SK-N-SH treated with all-trans-retinoic acid at 6 μM for 48 hours (cell line): ENCODE data around the gene DMD.

Source experiments
- ATAC-seq: fragments of 200-7000 bp; cut with Tn5 transposase; 3 replicates; pipeline ENCODE4 v1.9.1; 2020; ENCODE audit warnings: mild to moderate bottlenecking, moderate library complexity
- ARNTL ChIP-seq: fragments of 450-650 bp; formaldehyde crosslinking; IDR thresholded peaks from 2 replicates; pipeline ENCODE4 v1.5.0; 2020; ENCODE audit warnings: low read depth, mild to moderate bottlenecking, moderate library complexity, borderline replicate concordance
- BACH2 ChIP-seq: fragments of 250-450 bp; sonication (Bioruptor Pico); IDR thresholded peaks from 2 replicates; pipeline ENCODE4 v1.9.0; 2021; ENCODE audit warnings: mild to moderate bottlenecking, borderline replicate concordance
- CSDC2 ChIP-seq: fragments of 250-450 bp; sonication (Bioruptor Pico); IDR thresholded peaks from 2 replicates; pipeline ENCODE4 v1.5.0; 2020; ENCODE audit warnings: mild to moderate bottlenecking, moderate library complexity
- ESRRG ChIP-seq: fragments of 250-450 bp; sonication (Bioruptor Pico); IDR thresholded peaks from 2 replicates; pipeline ENCODE4 v1.6.1; 2021; ENCODE audit warnings: mild to moderate bottlenecking
- GLIS3 ChIP-seq: fragments of 250-450 bp; sonication (Bioruptor Pico); IDR thresholded peaks from 2 replicates; pipeline ENCODE4 v1.5.0; 2020; ENCODE audit warnings: mild to moderate bottlenecking, moderate library complexity
- ISL1 ChIP-seq: fragments of 250-450 bp; sonication (Bioruptor Pico); IDR thresholded peaks from 2 replicates; pipeline ENCODE4 v2.1.2; 2022; ENCODE audit warnings: mild to moderate bottlenecking, moderate library complexity
- OSR1 ChIP-seq: fragments of 250-450 bp; sonication (Bioruptor Pico); IDR thresholded peaks from 2 replicates; pipeline ENCODE4 v1.8.0; 2022; ENCODE audit warnings: moderate library complexity, mild to moderate bottlenecking, inconsistent platforms
- PPARA ChIP-seq: fragments of 250-450 bp; sonication (Bioruptor Pico); IDR thresholded peaks from 2 replicates; pipeline ENCODE4 v1.5.0; 2020; ENCODE audit warnings: mild to moderate bottlenecking, borderline replicate concordance
- RARB ChIP-seq: fragments of 250-450 bp; sonication (Bioruptor Pico); IDR thresholded peaks from 2 replicates; pipeline ENCODE4 v1.8.0; 2021; ENCODE audit warnings: mild to moderate bottlenecking, moderate library complexity
- SNAI2 ChIP-seq: fragments of 250-450 bp; sonication (Bioruptor Pico); IDR thresholded peaks from 2 replicates; pipeline ENCODE4 v1.5.0; 2020; ENCODE audit warnings: mild to moderate bottlenecking, moderate library complexity
- TCF4 ChIP-seq: fragments of 250-450 bp; sonication (Bioruptor Pico); IDR thresholded peaks from 2 replicates; pipeline ENCODE4 v1.8.0; 2021; ENCODE audit warnings: mild to moderate bottlenecking, moderate library complexity, borderline replicate concordance
- TOX ChIP-seq: fragments of 250-450 bp; sonication (Bioruptor Pico); IDR thresholded peaks from 2 replicates; pipeline ENCODE4 v1.8.0; 2021; ENCODE audit warnings: mild to moderate bottlenecking, moderate library complexity, borderline replicate concordance
- ZC3H10 ChIP-seq: fragments of 250-450 bp; sonication (Bioruptor Pico); IDR thresholded peaks from 2 replicates; pipeline ENCODE4 v1.5.1; 2021; ENCODE audit warnings: mild to moderate bottlenecking, moderate library complexity
- ZFP3 ChIP-seq: fragments of 250-450 bp; sonication (Bioruptor Pico); IDR thresholded peaks from 2 replicates; pipeline ENCODE4 v1.5.0; 2020; ENCODE audit warnings: mild to moderate bottlenecking, moderate library complexity
- ZFP30 ChIP-seq: fragments of 450-650 bp; formaldehyde crosslinking; IDR thresholded peaks from 2 replicates; pipeline ENCODE4 v1.5.0; 2022; ENCODE audit warnings: mild to moderate bottlenecking, moderate library complexity
- ZNF565 ChIP-seq: fragments of 450-650 bp; formaldehyde crosslinking; conservative IDR thresholded peaks from 2 replicates; pipeline ENCODE4 v1.5.0; 2020; ENCODE audit warnings: low read depth, mild to moderate bottlenecking, moderate library complexity
- ZNF70 ChIP-seq: fragments of 450-650 bp; formaldehyde crosslinking; IDR thresholded peaks from 2 replicates; pipeline ENCODE4 v1.5.0; 2020; ENCODE audit warnings: mild to moderate bottlenecking, moderate library complexity
- ZNF8 ChIP-seq: fragments of 450-650 bp; formaldehyde crosslinking; IDR thresholded peaks from 2 replicates; pipeline ENCODE4 v1.5.0; 2020; ENCODE audit warnings: mild to moderate bottlenecking, moderate library complexity
- TF ChIP-seq, protein P1 (sequence below): fragments of 250-450 bp; sonication (Bioruptor Pico); IDR thresholded peaks from 2 replicates; pipeline ENCODE4 v1.5.1; 2021; ENCODE audit warnings: mild to moderate bottlenecking, moderate library complexity
- TF ChIP-seq, protein P2 (sequence below): fragments of 250-450 bp; sonication (Bioruptor Pico); IDR thresholded peaks from 2 replicates; pipeline ENCODE4 v1.8.0; 2020; ENCODE audit warnings: mild to moderate bottlenecking, moderate library complexity, borderline replicate concordance
- TF ChIP-seq, protein P3 (sequence below): fragments of 250-450 bp; sonication (Bioruptor Pico); IDR thresholded peaks from 2 replicates; pipeline ENCODE4 v1.5.1; 2020; ENCODE audit warnings: low read depth, mild to moderate bottlenecking, moderate library complexity

DMD gene

DNA sequence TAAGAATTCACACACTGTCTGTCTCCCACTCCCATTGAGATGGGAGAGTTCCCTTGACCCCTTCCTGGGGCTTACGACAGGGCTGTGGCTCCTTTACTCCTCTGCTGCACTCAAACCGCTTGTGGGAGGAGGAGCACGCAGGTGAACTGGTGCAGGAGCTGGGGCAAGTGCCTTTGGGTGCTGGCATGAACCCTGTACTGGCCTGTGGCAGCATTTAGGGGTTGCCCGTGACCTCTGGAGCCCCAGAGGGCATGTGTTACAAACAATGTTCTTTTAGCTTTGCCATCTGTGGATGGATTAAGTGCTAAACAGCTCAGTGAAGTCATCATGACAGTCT, 2117.7 kb downstream of the DMD start:
- ATAC-seq, result no peak
- TF ChIP-seq ZNF565 (CRISPR knock-in tag) (no peak), ZNF8 (no peak), RARB (CRISPR knock-in tag) (no peak), TCF4 (CRISPR knock-in tag) (no peak), ISL1 (no peak), ZC3H10 (no peak)
- TF ChIP-seq, protein P1, sequence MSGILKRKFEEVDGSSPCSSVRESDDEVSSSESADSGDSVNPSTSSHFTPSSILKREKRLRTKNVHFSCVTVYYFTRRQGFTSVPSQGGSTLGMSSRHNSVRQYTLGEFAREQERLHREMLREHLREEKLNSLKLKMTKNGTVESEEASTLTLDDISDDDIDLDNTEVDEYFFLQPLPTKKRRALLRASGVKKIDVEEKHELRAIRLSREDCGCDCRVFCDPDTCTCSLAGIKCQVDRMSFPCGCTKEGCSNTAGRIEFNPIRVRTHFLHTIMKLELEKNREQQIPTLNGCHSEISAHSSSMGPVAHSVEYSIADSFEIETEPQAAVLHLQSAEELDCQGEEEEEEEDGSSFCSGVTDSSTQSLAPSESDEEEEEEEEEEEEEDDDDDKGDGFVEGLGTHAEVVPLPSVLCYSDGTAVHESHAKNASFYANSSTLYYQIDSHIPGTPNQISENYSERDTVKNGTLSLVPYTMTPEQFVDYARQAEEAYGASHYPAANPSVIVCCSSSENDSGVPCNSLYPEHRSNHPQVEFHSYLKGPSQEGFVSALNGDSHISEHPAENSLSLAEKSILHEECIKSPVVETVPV (CRISPR knock-in tag), result no peak
- TF ChIP-seq, protein P2, sequence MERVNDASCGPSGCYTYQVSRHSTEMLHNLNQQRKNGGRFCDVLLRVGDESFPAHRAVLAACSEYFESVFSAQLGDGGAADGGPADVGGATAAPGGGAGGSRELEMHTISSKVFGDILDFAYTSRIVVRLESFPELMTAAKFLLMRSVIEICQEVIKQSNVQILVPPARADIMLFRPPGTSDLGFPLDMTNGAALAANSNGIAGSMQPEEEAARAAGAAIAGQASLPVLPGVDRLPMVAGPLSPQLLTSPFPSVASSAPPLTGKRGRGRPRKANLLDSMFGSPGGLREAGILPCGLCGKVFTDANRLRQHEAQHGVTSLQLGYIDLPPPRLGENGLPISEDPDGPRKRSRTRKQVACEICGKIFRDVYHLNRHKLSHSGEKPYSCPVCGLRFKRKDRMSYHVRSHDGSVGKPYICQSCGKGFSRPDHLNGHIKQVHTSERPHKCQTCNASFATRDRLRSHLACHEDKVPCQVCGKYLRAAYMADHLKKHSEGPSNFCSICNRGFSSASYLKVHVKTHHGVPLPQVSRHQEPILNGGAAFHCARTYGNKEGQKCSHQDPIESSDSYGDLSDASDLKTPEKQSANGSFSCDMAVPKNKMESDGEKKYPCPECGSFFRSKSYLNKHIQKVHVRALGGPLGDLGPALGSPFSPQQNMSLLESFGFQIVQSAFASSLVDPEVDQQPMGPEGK (CRISPR knock-in tag), result no peak
- TF ChIP-seq, all 23 proteins: peak for 0

DNA sequence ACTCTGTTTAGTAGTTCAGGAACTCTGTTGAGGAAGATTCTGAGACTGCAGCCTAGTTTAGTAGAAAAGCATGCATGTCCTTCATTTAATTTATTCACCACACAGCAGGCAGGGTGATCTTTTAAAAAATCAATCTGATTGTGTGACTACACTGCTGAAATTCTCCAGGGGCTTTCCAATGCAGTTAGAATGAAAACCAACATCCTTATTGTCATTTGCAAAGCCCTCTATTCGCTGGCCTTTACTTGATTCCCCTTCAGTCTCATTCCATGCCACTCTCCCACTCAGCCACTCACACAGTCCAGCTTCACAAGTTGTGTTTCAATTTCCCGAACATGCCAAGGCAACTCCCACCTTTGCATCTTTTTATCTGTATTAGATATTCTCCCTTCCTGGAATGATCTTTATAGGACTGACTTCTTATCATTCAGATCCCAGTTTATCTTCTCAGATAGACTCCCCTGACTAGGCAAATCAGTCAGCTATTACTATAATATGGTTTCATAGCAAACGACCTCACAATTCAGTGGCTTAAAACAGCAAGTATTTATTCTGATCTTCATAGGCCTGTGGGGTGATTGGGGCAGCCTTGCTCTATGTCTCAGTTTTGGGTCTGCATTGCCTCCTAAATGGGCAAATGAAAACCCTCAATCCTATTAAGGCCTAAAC, 2118.2 kb downstream of the DMD start:
- no peak for ATAC-seq
- TF ChIP-seq SNAI2 (CRISPR knock-in tag), result no peak
- TF ChIP-seq TOX, result no peak
- TF ChIP-seq TCF4 (CRISPR knock-in tag), result no peak
- TF ChIP-seq, protein P2 (CRISPR knock-in tag), result no peak
- TF ChIP-seq ZFP3, result no peak
- no peak for TF ChIP-seq CSDC2 (CRISPR knock-in tag)
- no peak for TF ChIP-seq ZNF70 (CRISPR knock-in tag)
- TF ChIP-seq ZC3H10, result no peak
- TF ChIP-seq, protein P3, sequence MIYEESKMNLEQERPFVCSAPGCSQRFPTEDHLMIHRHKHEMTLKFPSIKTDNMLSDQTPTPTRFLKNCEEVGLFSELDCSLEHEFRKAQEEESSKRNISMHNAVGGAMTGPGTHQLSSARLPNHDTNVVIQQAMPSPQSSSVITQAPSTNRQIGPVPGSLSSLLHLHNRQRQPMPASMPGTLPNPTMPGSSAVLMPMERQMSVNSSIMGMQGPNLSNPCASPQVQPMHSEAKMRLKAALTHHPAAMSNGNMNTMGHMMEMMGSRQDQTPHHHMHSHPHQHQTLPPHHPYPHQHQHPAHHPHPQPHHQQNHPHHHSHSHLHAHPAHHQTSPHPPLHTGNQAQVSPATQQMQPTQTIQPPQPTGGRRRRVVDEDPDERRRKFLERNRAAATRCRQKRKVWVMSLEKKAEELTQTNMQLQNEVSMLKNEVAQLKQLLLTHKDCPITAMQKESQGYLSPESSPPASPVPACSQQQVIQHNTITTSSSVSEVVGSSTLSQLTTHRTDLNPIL (CRISPR knock-in tag), result no peak
- TF ChIP-seq ZNF565 (CRISPR knock-in tag), result no peak
- no peak for TF ChIP-seq ISL1
- TF ChIP-seq PPARA, result no peak
- no peak for TF ChIP-seq OSR1
- TF ChIP-seq BACH2 (CRISPR knock-in tag), result no peak
- TF ChIP-seq, all 23 proteins: peak for 0

DNA sequence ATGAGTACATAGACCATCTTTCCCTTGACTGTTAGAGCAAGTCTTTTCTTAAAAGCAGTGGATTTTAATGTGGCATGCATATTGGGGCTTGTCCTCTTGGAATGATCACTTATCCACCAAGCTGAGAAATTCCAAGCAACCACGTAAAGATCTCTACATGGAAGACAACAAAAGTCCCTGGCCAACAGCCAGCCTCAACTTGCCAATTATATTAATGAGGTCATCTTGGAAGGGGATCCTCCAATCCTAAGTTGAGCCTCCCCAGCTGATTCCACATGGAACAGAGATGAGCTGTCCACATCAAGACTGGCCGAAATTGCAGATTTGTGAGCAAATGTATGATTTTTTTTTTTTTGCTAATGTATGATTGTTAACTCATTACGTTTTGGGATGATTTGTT, 2118.9 kb downstream of the DMD start:
- ATAC-seq, result no peak
- TF ChIP-seq ESRRG (CRISPR knock-in tag) (no peak), ZFP30 (CRISPR knock-in tag) (no peak), TCF4 (CRISPR knock-in tag) (no peak), ZC3H10 (no peak), ZFP3 (no peak), ZNF565 (CRISPR knock-in tag) (no peak), TOX (no peak), PPARA (no peak), GLIS3 (no peak), SNAI2 (CRISPR knock-in tag) (no peak), ARNTL (no peak), OSR1 (no peak), CSDC2 (CRISPR knock-in tag) (no peak), ZNF8 (no peak)
- TF ChIP-seq, protein P1 (CRISPR knock-in tag), result no peak

DNA sequence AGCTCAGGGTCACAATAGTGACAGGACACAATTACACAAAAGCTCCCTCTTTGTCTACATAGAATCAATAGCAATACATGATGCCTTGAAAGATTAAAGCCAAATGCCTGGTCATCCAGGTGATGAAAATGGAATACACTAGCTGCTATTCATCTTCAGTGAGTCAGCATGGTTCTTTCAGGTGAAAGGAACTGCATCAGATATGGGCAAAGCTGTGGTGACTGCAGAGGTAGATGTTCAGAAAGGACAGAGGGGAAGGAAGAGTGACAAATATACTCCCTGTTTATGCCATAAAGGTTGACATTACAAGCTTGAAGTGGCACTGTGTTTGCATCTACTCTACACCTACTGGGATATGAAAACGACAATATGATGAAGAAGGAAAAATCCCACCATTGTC, 2119.5 kb downstream of the DMD start:
- TF ChIP-seq, protein P3 (CRISPR knock-in tag), result no peak
- no peak for TF ChIP-seq CSDC2 (CRISPR knock-in tag)
- no peak for TF ChIP-seq OSR1
- no peak for TF ChIP-seq ZFP3
- no peak for TF ChIP-seq BACH2 (CRISPR knock-in tag)
- no peak for TF ChIP-seq ESRRG (CRISPR knock-in tag)
- TF ChIP-seq ZNF8, result no peak
- ATAC-seq, result no peak
